G401.6 (cell line): ENCODE results near the gene UBN2.
"Not testable (repeated sequence)": the region's sequence is repeated elsewhere in the genome, so short reads cannot be mapped to it uniquely, and the experiment has no call there.

Source experiments
- FAIRE-seq: peaks from 2 replicates; lab custom pipeline; 2012; peaks lifted over from hg19 to GRCh38; lab: Jason Lieb, UNC

Gene UBN2

GRCh38 chr7:139230774-139231512 lies at the start of gene UBN2:
Gene UBN2, plus strand, starts transcription at chr7:139231237. Its CDS starts 248 bp downstream, at chr7:139231485.
- peak; percentile 97 for FAIRE-seq

- FAIRE-seq, result no peak
Observed at GRCh38 chr7:139181404-139181803, 49.6 kb upstream of the UBN2 start.

- FAIRE-seq, result no peak
Observed at GRCh38 chr7:139182363-139182762, 48.7 kb upstream of the UBN2 start.

GRCh38 chr7:139183251-139183650 lies 47.8 kb upstream of the UBN2 start:
- no peak for FAIRE-seq

GRCh38 chr7:139183878-139184338 lies 47.1 kb upstream of the UBN2 start:
- FAIRE-seq, result no peak

GRCh38 chr7:139186146-139186545 lies 44.9 kb upstream of the UBN2 start:
- no peak for FAIRE-seq

GRCh38 chr7:139189357-139189756 lies 41.7 kb upstream of the UBN2 start:
- FAIRE-seq, result no peak

- FAIRE-seq, result no peak
Observed at GRCh38 chr7:139192014-139192706, 38.9 kb upstream of the UBN2 start.

GRCh38 chr7:139200382-139200781 lies 30.7 kb upstream of the UBN2 start:
- no peak for FAIRE-seq

GRCh38 chr7:139203992-139204391 lies 27.0 kb upstream of the UBN2 start:
- no peak for FAIRE-seq

GRCh38 chr7:139205843-139206242 lies 25.2 kb upstream of the UBN2 start:
- FAIRE-seq, result no peak

GRCh38 chr7:139212133-139212532 lies 18.9 kb upstream of the UBN2 start:
- FAIRE-seq, result no peak

GRCh38 chr7:139213489-139213888 lies 17.5 kb upstream of the UBN2 start:
- not testable (repeated sequence) for FAIRE-seq

GRCh38 chr7:139218173-139218572 lies 12.9 kb upstream of the UBN2 start:
- no peak for FAIRE-seq

GRCh38 chr7:139224219-139224618 lies 6.8 kb upstream of the UBN2 start:
- no peak for FAIRE-seq

GRCh38 chr7:139224836-139225235 lies 6.2 kb upstream of the UBN2 start:
- not testable (repeated sequence) for FAIRE-seq

GRCh38 chr7:139225286-139226157 lies 5.5 kb upstream of the UBN2 start:
- not testable (repeated sequence) for FAIRE-seq

- not testable (repeated sequence) for FAIRE-seq
Observed at GRCh38 chr7:139226158-139226515, 4.9 kb upstream of the UBN2 start.

GRCh38 chr7:139226988-139227488 lies 4.0 kb upstream of the UBN2 start:
- FAIRE-seq, result not testable (repeated sequence)

- no peak for FAIRE-seq
Observed at GRCh38 chr7:139230023-139230422, 1.0 kb upstream of the UBN2 start.

- no peak for FAIRE-seq
Observed at GRCh38 chr7:139230484-139230773, 608 bp upstream of the UBN2 start.

GRCh38 chr7:139231513-139232376 lies 708 bp downstream of the UBN2 start:
- FAIRE-seq, result no peak
